GM18870 (cell line): ENCODE results near the gene E2F2.

Experiments
- ATAC-seq: cut with Tn5 transposase; IDR thresholded peaks from one replicate; pipeline ENCODE4 v1.9.1; 2021; ENCODE audit warnings: moderate library complexity; ENCODE audit not compliant: unreplicated experiment

Gene E2F2

DNA sequence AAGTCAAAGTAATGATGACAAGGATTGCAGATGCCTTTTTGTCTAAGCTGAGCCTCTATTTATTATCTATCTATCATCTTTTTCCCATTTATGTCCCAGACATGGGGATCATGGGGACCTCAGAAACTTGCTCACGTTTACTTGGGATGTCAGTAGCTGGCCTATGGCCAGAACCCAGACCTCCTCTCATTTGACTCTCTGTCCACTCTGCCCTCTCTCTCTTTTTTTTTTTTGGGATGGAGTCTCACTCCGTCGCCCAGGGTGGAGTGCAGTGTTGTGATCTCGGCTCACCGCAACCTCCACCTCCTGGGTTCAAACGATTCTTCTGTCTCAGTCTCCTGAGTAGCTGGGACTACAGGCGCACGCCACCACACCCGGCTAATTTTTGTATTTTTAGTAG is 32.0 kb upstream of the E2F2 start:
- no peak for ATAC-seq

DNA sequence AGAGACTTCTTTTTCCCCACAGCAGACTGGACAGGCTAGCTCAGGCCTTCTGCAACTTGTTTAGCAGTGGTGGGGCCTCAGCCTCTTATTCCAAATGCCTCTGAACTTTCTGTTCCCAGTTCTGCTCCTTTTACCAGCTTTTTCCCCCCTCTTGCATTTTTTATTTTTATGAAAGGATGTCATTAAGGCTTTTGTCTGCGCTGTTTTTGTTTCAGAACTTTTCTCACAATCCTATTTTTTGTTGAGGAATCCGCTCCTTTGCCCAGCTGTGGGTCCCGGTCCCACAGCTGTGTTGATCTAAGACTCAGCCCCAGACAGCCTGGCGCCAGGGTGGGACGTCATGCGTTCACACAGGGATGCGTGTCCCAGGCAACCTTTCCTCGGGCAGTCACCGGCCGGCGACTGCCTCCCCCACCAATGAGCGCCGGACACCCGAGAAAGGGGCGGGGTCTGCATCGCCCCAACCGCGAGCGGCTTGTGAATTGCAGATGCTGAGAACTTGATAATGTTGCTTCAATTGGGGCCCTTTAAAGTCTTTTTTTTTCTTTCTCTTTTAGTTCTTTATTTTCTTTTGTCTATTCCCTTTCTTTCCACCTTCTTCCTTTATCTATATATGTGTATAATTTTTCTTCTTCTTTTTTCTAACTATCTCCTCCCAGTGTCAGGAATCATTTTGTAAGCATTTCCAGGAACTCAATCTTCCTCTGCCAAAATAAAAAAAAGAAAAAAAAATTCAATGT is 31.3 kb upstream of the E2F2 start:
- ATAC-seq = no peak

DNA sequence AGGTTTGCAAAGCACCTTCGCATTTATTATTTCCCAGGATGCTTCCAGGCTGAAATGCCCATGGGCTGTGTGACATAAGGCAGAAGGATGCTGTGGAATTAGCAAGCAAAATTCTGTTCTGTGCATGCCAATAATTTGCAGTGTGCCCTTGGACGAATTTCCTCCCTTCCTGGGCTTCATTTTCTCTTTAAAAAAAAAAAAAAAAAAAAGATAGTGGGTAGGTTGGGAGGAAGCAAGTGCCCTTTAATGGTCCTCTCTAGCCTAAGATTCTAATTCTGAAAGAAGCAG is 30.7 kb upstream of the E2F2 start:
- no peak for ATAC-seq

DNA sequence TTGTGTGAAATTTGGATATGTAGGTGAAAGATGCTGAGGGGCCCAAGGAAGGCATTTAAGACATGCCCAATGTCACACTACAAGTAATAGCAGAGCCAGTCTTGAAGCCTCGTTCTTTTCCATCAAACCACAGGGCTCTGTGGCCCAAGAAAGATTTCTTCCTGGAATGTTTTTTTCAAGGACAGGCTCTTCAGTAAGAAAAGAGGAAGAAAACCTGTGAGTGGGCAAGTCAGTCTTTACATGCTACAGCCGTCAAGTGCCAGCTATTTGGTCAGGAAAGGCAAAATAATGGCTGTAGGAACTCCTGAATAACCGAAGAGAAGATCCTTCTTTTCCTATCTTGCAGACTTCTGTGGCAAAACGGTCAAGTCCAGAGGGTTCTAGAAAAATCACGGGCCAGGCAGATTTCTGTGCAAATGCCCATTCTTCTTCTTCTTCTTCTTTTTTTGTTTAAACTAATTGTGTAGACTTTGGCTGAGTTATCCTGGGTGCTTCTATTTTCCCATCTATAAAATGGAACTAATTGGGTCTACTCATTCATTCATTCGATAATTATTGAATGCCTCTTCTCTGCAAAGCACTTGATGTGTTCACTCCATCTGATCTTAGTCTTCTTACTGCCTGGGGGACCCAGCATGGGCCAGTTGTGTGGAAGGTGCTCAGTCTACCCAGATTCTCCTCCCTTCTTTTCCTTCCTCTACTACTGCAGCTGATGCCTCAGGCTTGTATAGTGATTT is 30.2 kb upstream of the E2F2 start:
- no peak for ATAC-seq

DNA sequence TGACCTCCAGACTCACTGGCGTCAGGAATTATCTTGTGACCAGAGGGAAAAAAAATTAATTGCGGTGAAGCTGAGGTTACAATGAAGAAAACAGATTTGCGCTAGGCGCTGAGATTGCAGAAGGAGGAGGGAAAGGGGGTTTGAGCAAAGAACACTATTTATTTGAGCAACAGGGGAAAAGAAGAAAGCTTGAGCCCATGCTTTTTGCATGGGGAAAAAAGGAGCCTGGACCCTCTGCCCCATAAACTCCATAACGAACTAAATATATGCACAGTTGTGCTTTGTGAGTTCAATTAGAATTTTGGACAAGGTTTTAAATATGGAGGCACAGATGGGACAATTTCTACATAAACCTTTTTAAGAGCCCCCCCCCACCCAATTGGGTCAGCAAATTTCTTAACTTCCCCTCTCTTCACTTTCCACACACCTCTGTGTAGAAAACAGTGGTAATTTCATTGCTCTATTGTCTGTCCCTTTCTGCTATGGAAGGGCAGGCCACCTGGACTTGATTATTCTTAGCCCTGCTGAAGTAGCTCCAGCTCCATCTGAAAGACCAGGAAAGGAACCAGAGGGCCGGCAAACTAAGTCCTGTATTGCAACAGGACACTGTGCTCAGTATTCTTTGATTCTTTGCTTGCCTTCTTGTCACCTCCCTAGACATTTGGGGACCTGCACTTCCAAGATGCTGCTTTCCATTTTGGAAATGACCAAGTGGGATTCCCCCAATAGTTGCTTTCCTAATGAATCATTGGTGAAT is 29.1 kb upstream of the E2F2 start:
- ATAC-seq = no peak

DNA sequence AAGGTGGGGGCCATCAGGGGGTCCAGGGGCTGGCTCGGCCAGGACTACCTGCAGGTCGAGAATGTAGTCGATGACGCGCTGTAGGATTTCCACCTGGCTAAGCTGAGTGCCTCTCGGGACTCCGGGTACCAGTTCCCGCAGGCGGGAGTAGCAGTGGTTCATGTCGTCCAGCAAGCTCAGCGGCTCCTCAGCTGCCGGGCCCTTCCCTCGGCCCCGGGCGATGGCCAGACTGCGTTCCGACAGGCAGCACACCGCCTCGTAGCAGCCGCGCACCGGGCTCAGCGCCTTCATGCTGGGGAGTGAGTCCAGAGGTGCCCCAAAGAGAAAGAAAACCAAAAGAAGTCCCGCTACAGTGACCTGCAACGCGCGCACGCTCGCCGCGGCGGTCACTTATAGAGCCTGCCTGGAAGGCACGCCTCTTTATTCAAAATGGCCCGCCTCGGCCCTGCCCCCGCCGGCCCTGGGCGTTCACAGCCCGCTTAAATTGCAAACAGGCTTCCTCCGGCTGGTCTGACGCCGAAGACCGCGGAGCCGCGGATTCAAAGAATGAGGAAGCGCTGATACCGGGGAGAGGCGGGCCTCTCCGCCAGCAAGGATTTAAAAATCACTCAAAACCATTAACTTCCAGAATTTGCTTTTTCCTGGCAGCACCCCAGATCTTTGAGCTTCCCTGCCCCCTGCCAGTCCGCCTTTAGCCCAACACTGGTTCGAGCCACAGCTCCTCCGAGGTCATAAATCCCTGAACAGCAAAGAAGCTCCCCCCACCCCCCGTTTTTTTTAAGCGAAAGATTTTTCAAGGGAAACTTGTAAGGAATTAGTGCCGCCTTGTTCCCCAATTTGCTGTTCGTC is 28.3 kb upstream of the E2F2 start, which contains the start of gene ID3:
Gene ID3 (minus strand): TSS at position 366 of the 849 bp plus-strand sequence. CDS start 75 bp downstream, at position 291.
- peak; percentile 49 for ATAC-seq

DNA sequence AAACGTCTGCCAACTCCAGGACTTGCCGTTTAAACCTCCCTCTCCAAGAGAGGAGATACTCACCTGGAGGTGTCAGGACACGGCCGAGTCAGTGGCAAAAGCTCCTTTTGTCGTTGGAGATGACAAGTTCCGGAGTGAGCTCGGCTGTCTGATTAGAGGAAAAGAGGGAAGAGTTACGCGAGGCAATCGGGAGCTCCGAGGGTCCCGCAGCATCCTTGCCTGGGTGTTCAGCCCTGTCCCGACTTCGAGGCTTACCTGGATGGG is 27.8 kb upstream of the E2F2 start:
- ATAC-seq = no peak

DNA sequence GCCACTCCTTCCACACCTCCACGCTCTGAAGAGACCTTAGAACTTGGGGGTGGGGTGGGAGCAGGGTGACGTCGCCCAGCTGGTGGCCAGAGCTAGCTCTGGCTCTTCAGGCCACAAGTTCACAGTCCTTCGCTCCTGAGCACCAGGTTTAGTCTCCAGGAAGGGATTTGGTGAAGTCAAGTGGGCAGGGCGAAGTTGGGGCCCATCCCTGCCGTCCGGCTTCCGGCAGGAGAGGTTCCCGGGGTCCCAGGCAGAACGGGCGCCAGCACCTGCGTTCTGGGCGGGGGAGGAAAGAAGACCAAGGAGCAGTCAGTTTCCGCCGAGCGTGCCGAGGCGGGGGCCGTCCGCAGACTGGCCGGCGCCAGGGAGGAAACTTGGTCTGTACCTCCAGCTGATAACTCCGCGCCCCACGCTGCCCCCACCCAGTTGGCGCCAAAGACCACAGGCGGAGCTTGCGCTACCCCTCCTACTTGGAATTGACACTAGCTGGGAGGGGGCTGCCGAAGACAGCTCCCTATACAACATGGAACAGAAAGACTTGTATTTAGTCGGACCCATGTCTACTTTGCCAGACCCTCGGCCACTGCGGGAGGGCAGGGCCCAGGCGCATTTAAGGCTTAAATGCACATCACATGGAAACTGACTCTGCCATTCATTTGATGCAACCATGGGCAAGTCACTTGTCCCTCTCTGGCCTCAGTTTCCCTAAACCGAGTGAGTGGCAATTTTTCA is 27.3 kb upstream of the E2F2 start:
- no peak for ATAC-seq

DNA sequence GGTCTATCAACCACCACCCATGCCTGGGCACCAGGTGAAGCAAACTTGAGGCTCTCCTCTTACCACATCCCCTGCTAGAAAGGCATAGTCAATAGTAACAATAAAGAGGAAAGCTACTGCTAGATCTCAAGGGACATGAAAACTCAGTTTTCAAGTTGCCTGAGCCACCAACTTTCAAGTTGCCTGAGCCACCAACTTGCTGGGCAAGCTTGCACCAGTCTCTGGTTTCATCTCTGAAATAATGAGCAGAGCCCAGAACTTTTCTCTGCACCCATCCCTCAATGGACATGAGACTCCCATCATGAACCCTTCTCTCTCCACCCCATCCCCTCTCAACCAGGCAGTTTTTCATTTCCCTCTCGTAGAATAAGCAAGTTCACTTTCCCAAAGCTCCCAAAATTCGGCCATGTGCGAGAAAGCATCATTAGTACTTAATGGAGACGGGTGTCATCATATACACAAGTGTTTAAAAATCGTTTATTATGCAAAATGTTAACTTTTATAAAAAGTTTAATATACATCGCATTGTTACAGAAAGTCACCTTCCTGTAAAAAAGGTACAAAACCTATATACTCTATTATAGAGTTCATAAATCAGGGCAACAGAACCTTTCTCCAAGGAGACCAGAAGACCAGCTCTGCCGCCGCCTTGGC is 26.6 kb upstream of the E2F2 start:
- no peak for ATAC-seq

DNA sequence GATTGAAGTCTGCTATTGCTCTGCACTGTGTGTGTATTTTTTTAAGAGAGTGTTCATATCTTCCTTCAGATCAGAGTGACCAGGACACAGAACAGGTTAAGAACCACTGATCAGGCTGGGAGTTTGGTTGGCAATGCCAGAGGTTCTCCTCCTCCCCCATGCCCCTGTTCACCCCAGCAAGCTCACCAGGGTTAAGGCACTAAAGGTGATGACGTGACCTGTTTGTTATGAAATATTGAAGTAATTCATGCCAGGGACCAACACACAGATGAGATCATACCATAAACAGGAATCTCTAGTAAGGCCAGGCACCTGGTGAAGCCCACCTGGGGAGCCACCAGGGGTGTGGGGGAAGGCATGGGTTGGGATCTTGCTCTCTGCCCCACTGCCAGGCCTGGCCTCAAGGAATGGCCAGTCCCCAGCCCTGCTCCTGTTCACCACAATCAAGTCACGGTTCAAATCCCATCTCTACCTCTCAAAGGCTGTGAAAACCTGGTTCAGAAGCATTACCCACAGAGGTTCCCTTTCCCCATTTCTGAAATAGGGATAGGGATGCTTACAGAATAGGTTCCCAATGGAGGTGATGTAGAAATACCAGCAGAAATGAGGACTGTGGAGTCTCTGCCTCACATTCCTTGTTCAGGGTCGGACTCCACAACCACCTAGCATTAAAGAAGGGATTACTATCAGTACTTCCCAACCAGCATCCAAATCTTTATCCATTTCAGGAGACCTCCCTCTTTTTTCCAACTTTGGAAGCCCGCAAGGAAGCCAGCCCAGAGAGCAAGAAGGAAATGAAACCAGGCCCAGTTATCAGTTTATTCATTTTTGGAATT is 25.8 kb upstream of the E2F2 start:
- no peak for ATAC-seq

DNA sequence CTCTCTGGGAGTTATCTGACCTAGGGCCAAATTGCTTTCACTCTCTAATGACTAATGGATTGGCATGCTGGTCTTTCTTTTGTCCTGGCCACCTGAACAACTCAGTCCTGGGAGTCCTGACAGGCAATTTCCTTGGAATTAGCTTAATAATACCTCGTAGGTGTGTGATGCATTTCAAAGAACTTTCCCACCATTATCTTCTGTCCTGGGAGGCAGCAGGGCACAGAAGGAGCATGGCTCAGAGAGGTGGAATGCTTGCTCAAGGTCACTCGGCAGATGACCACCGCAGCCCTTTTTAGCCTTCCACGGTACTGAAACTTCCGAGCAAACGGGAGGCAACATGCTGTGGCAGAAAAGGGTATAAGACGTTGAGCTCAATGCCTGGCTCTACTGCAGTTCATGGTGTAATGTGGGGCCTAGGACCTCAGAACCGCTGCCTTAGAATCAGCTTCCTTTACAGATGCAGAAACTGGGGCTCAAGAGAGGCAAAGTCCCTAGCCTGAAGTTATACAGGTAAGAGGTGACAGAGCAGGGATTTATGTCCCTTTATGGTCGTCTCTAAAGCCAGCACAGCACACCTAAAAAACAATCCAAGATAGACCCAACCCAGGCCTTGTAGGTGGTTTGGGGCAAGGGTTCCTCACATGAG is 25.1 kb upstream of the E2F2 start:
- ATAC-seq = no peak

DNA sequence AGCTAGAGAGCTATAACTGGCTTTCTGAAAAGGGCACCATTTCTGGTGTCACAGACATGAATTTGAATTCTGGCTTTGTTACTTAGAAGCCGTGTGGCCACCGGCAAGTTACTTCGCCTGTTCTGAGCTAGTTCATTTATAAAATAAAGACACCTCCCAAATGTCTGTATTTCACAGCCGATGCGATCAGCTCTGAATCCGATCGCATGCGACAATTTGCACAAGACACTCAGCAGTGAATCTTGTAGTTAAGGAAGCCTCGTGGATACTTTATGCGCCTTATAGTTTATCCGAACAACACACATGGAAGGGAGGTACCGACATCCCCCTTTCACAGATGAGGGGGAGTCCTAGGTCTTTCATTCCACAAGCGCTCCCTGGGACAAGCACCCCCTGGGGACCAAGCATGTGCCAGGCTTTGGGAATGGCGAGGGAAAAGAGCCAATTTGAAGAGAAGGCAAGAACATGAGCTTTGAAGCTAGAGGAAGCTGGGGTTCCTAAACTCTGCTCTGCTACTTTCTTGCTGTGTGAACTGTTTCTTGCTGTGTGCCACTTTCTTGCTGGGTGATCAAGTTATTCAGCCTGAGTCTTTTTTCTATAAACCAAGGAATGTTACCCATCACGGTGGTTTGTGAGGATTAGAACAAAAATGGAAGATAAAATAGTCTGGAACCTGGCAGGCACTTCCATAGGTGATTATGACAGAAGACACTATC is 24.4 kb upstream of the E2F2 start:
- ATAC-seq = no peak

DNA sequence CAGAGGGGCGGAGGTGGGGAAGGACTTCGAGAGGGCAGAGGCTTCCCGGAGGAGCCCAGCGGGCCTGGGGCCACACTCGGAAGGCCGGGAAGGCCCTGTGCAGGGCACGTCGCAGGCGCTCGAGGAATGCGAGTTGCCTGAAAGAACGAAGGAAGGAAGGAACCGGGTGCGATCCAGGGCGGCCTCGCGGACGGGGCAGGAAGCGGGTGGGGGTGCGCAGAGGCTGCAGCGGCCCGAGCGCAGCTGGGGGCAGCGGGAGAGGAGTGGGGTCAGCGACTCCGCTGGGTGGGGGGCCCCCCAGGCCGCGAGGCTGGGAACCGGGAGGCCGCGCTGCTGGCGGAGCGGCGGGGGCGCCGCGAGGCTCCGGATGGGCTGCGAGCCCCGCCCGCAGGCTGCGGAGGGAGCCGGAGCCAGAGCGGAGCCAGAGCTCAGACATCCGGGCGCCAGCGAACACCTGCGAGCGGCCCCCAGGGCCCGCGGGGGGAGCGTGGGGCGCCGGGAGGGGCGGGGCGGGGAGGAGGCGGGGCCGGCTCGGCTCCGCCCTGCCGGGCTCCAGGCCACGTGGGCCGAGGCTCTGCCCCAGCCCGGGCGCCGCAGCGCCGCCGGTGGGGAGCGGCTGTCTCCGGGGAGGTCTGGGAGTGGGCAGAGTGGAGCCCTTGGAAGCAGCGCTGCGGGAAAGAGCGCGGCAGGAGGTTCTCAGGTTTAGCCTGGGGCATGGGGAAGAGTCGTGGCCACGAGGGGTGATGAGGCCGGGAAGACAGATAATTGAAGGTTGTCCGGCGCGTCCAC is 23.6 kb upstream of the E2F2 start:
- no peak for ATAC-seq

DNA sequence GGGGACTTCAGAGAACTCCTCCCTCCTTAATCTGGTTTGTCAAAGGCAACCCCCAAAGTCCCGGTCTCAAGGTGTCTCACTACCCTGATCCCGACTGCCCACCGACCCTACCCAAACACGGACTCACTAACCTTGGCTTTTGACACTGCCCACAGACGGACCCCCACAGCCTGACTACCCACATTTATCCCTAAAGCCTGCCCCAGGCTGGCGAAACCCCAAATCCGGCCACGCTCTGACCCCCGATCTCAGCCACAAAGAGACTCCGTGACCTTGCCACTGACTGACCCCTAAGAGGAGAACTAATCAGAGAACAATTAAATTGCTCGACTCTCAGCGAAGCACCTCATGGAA is 23.1 kb upstream of the E2F2 start:
- no peak for ATAC-seq

DNA sequence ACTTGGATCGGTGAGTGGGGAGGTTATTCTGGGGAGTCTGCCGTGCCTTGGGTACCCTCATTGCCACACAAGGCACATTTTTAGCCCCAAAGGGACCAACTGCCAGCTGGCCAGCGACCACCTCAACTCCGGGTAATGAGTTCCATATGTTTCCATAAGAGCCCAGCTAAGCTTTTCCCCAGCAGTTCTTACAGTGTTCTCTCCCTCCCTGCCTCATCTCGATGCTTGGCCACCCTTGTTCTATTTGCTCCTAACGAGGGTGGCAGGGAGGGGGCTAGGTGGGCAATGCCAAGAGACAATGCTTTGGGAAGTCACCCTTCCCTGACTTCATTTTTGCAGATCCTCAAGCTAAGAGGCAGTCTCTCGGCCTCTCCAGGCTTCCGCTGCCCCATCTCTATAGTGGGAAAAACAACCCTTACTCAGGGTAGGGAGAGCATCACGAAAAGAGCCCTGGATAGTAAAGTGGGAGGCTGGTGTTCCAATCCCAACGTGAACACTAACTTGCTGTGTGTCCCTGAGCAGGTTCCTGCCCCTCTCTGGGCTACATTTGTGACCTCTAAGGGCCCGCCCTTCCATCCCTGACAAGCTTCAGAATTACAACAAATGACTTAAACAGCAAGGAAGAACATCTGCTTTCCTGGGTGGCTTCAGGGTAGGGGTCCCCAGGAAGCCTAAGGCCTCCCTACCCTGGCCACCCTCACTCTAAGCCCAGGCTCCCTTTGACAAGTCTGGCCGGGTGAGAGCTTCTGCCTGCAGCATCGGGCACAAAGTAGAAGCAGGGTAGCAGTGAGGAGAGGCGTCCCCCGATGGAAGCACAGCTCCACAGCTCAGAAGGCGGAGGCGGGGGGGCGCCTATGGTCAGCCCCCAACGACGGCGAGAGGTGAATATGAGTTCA is 22.4 kb upstream of the E2F2 start:
- no peak for ATAC-seq

DNA sequence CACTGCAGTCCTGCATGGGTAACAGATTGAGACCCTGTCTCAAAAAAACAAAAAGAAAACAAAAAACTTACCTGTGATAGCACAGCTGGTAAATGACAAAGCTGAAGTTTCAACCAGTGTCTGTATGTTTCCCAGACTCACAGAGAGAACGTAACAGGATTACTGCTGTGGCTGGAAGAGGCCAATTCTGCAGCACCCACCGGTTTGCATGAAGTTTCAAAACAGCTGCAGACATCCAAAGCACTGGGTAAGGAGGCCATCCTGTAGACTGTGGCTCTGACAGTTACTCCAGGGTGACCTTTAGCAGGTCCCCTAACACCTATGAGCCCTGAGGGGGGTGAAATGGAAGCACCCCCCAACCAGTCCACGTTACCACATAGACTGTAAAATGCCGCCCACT is 20.8 kb upstream of the E2F2 start:
- no peak for ATAC-seq
